Breast epithelium (tissue), 4 donors: ENCODE results near the gene METTL18. TPM values are rescaled to one million over a fixed set of nuclear protein-coding genes. Genes with fewer than 3 reads are reported as not detected.

ENCODE experiments used
- DNase-seq, 2 donors: peaks; one replicate each; pipeline ENCODE4 v3.0.0-alpha.2; 2019; ENCODE audit warnings: low spot score in 2 of 2
- H3K27ac ChIP-seq, 2 donors: fragments of 200-600 bp; sonication (generic) in 1 of 2; one replicate each; pipeline ENCODE4 v1.5.1; 2016 to 2019; ENCODE audit warnings: mild to moderate bottlenecking in 1 of 2
- H3K27me3 ChIP-seq, 2 donors: fragments of 200-600 bp; sonication (generic) in 1 of 2; one replicate each; pipeline versions ENCODE4 v1.5.1 to v1.6.0; 2017 to 2019; ENCODE audit warnings: control low read depth in 1 of 2, mild to moderate bottlenecking in 1 of 2
- H3K36me3 ChIP-seq: fragments of 200-600 bp; one replicate; pipeline ENCODE4 v1.5.1; 2019
- H3K4me1 ChIP-seq, 2 donors: fragments of 200-600 bp; sonication (generic); one replicate each; pipeline ENCODE4 v1.5.1; 2016 to 2019; ENCODE audit warnings: control low read depth in 1 of 2
- H3K4me3 ChIP-seq, 3 donors: fragments of 200-600 bp; sonication (generic); 1 replicate in 2 of 3; 2 replicates in 1 of 3; pipeline ENCODE4 v1.5.1; 2016 to 2019; ENCODE audit warnings: mild to moderate bottlenecking in 3 of 3, moderate library complexity in 2 of 3
- H3K9me3 ChIP-seq, 2 donors: fragments of 200-600 bp; sonication (generic) in 1 of 2; one replicate each; pipeline ENCODE4 v1.5.1; 2016 to 2019; ENCODE audit warnings: control low read depth in 1 of 2
- CTCF ChIP-seq, 3 donors: fragments of 450-650 bp; IDR thresholded peaks; one replicate each; pipeline ENCODE4 v1.5.1; 2016 to 2017; ENCODE audit warnings: antibody characterized with exemption in 3 of 3, mild to moderate bottlenecking in 3 of 3, moderate library complexity in 3 of 3
- POLR2A ChIP-seq: fragments of 450-650 bp; IDR thresholded peaks from one replicate; pipeline ENCODE4 v1.6.1; 2016; ENCODE audit warnings: antibody characterized with exemption, mild to moderate bottlenecking, moderate library complexity
- POLR2AphosphoS5 ChIP-seq, 3 donors: sonication (generic); formaldehyde crosslinking; IDR thresholded peaks; one replicate each; pipeline ENCODE4 v1.6.1; 2017; ENCODE audit warnings: antibody characterized with exemption in 3 of 3
- intact Hi-C: fragments of 100-400 bp; cut with DNase I; formaldehyde crosslinking; loops from one replicate; pipeline ENCODE4 v1.15.1; 2023; ENCODE audit warnings: low total_unique reads
- total RNA-seq, 3 donors: library from RNA; depleted of rRNA; stranded (reverse); fragments of >200 nt; gene quantifications; one replicate each; pipeline ENCODE4 v1.1.0, GENCODE V29; 2016

Gene METTL18
- total RNA-seq, 3 donors from 2014 or later, result 4.3 to 6.9 (median 6.1) TPM

- H3K9me3 ChIP-seq, result no peaks in the 10 kb centered on the region
- H3K4me3 ChIP-seq, result no peak overlapping the region
- no peak overlapping the region for H3K27ac ChIP-seq
- H3K27me3 ChIP-seq, result no peaks in the 10 kb centered on the region
- DNase-seq, result no peak
- H3K4me1 ChIP-seq, result no peaks in the 10 kb centered on the region
- intact Hi-C loops, result no loop called here
- H3K36me3 ChIP-seq, result no peaks in the 10 kb centered on the region
- TF ChIP-seq POLR2A (no peak), CTCF (IDR thresholded peaks at IDR 0.05) (no peak), POLR2AphosphoS5 (IDR thresholded peaks at IDR 0.05) (no peak)
Measured at GRCh38 chr1:169802888-169803287, 8.2 kb upstream of the METTL18 start.

DNA sequence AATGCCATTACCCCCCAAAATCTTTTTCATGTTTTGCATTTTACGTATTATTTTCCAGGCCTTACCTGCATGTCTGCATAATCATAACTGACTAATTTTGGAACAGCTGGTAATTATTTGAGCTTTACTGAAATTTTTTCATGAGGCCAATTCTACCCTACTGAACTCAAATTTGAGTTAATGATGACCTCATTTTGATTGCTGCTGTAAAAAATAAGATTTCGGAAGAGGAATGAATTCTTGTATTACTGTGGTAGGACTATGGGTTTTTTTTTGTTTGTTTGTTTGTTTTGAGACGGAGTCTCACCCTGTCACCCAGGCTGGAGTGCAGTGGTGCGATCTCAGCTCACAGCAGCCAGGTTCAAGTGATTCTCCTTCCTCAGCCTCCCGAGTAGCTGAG lies 2.6 kb upstream of the METTL18 start:
- intact Hi-C loops, result no loop called here
- Histone ChIP-seq H3K27me3 (no peaks in the 10 kb centered on the region), H3K27ac (no peak overlapping the region), H3K9me3 (no peaks in the 10 kb centered on the region), H3K36me3 (no peaks in the 10 kb centered on the region), H3K4me3 (no peak overlapping the region), H3K4me1 (no peaks in the 10 kb centered on the region)
- TF ChIP-seq POLR2A (no peak), POLR2AphosphoS5 (IDR thresholded peaks at IDR 0.05) (no peak), CTCF (IDR thresholded peaks at IDR 0.05) (no peak)
- no peak for DNase-seq

GRCh38 chr1:169796274-169796810 lies 1.6 kb upstream of the METTL18 start:
- intact Hi-C loops, result no loop called here
- Histone ChIP-seq H3K36me3 (no peaks in the 10 kb centered on the region), H3K4me3 (no peak overlapping the region), H3K4me1 (no peaks in the 10 kb centered on the region), H3K9me3 (no peaks in the 10 kb centered on the region), H3K27ac (no peak overlapping the region), H3K27me3 (no peaks in the 10 kb centered on the region)
- DNase-seq, result no peak
- TF ChIP-seq CTCF (IDR thresholded peaks at IDR 0.05), result no peak

- no peaks in the 10 kb centered on the region for H3K27me3 ChIP-seq
- no peaks in the 10 kb centered on the region for H3K36me3 ChIP-seq
- H3K27ac ChIP-seq, result no peak overlapping the region
- intact Hi-C loops, result no loop called here
- TF ChIP-seq CTCF (IDR thresholded peaks at IDR 0.05) (no peak), POLR2A (no peak), POLR2AphosphoS5 (IDR thresholded peaks at IDR 0.05) (no peak)
- H3K4me3 ChIP-seq, result peak overlapping the region; percentile 65 to 83 (median 69)
- H3K9me3 ChIP-seq, result no peaks in the 10 kb centered on the region
- H3K4me1 ChIP-seq, result no peaks in the 10 kb centered on the region
- DNase-seq, result no peak
Measured at GRCh38 chr1:169795687-169796086, 980 bp upstream of the METTL18 start.

DNA sequence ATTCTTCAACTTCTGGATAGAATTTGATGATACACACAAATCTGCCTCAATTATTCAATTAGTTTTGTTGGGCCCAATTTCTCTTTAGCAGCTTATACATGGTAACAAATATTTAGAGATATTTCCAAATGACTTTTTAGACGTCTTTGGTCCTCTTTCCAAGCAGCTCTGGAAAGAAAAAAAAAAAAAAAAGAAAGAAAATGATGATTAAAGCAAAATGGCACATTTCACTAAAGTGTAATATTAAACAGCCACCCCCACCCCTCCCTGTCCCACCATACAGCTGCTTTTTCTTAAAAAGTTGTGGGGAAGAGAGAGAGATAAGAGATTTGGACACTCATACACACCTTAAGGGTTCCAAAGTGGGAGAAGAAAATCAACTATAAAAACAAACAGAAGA lies 977 bp downstream of the METTL18 start:
- H3K4me1 ChIP-seq, result no peaks in the 10 kb centered on the region
- no peak for TF ChIP-seq CTCF (IDR thresholded peaks at IDR 0.05)
- no peak for TF ChIP-seq POLR2AphosphoS5 (IDR thresholded peaks at IDR 0.05)
- no peak for TF ChIP-seq POLR2A
- intact Hi-C loops, result no loop called here
- peak overlapping the region in 2 of 3 donors; percentile 69 to 83 for H3K4me3 ChIP-seq
- no peaks in the 10 kb centered on the region for H3K27me3 ChIP-seq
- no peaks in the 10 kb centered on the region for H3K36me3 ChIP-seq
- DNase-seq, result no peak
- no peaks in the 10 kb centered on the region for H3K9me3 ChIP-seq
- H3K27ac ChIP-seq, result peak overlapping the region in 1 of 2 donors; percentile 92
